H1 (cell line): ENCODE results near the gene NODAL. TPM values are rescaled to one million over a fixed set of nuclear protein-coding genes. Genes with fewer than 3 reads are reported as not detected.

Experiments
- CEBPB ChIP-seq: IDR thresholded peaks from 2 replicates; pipeline ENCODE4 v1.6.1; 2012; ENCODE audit warnings: low read depth, low read length
- CHD2 ChIP-seq: IDR thresholded peaks from 2 replicates; pipeline ENCODE4 v1.6.1; 2012; ENCODE audit warnings: low read length, improper control_type of control experiment
- EZH2 ChIP-seq: fragments of 200-600 bp; sonication (generic); IDR thresholded peaks from 2 replicates; pipeline ENCODE4 v1.7.1; 2012; ENCODE audit warnings: low read depth, mild to moderate bottlenecking, moderate library complexity, low read length, inconsistent platforms; ENCODE audit not compliant: severe bottlenecking
- FOSL1 ChIP-seq: IDR thresholded peaks from 2 replicates; pipeline ENCODE4 v1.6.1; 2011; ENCODE audit warnings: mild to moderate bottlenecking, low read depth, low read length, moderate library complexity; ENCODE audit not compliant: insufficient read depth
- GTF2F1 ChIP-seq: IDR thresholded peaks from 2 replicates; pipeline ENCODE4 v1.6.1; 2012; ENCODE audit warnings: low read depth, low read length, improper control_type of control experiment, borderline replicate concordance
- HDAC2 ChIP-seq, 2 experiments: fragments of 300-600 bp in 1 of 2; sonication (generic) in 1 of 2; IDR thresholded peaks; 2 replicates each; pipeline ENCODE4 v1.6.1; 2011 to 2012; ENCODE audit warnings: low read depth in 2 of 2, low read length in 2 of 2, mild to moderate bottlenecking in 2 of 2, moderate library complexity in 2 of 2, borderline replicate concordance in 1 of 2, inconsistent platforms in 1 of 2
- HDAC6 ChIP-seq: IDR thresholded peaks from one replicate; pipeline ENCODE4 v1.7.1; 2012; ENCODE audit warnings: low read depth, mild to moderate bottlenecking, inconsistent platforms, low read length, moderate library complexity
- POLR2AphosphoS5 ChIP-seq: IDR thresholded peaks from 2 replicates; pipeline ENCODE4 v1.6.1; 2011; ENCODE audit warnings: low read depth, low read length
- SP2 ChIP-seq: IDR thresholded peaks from 2 replicates; pipeline ENCODE4 v1.6.1; 2012; ENCODE audit warnings: mild to moderate bottlenecking, low read length, inconsistent platforms
- polyA plus RNA-seq, 7 experiments: library from polyadenylated mRNA; depleted of rRNA in 3 of 7; stranded (reverse) in 5 of 7; unstranded in 2 of 7; fragments of >200 nt in 5 of 7; fragments of 200-250 nt in 2 of 7; gene quantifications; 1 replicate in 5 of 7; 2 replicates in 1 of 7; 4 replicates in 1 of 7; pipeline versions ENCODE4 v1.2.1 to v1.2.3, GENCODE V29; 2011 to 2013; ENCODE audit warnings: missing spikeins in 2 of 7, mixed read lengths in 2 of 7
- total RNA-seq: library from RNA; stranded (reverse); fragmentation: NEBNext Ultra II Directional; extraction: Animal tissue kit (Norgen Biotek cat#: 25700); gene quantifications from 2 replicates; pipeline ENCODE4 v1.2.1, GENCODE V29; 2021

NODAL gene
- total and polyA plus RNA-seq, 2 of the 8 experiments (the other 6 are each of a cell fraction or from before 2014, with no cell fraction given), result 2.0 to 7.3 TPM

- TF ChIP-seq HDAC2 (IDR thresholded peaks at IDR 0.05; ENCODE audit: borderline replicate concordance in 1 of 2, low read depth in 2 of 2, low read length in 2 of 2), result no peak
- TF ChIP-seq SP2, result no peak
- TF ChIP-seq CEBPB, result no peak
- no peak for TF ChIP-seq POLR2AphosphoS5
- TF ChIP-seq GTF2F1, result no peak
- no peak for TF ChIP-seq HDAC6
- no peak for TF ChIP-seq EZH2
- no peak for TF ChIP-seq FOSL1
- TF ChIP-seq CHD2, result no peak
Observed at GRCh38 chr10:70433581-70434280, 7.8 kb downstream of the NODAL start (continued).
